Keratinocyte (primary cell): ENCODE measurements around the gene GRAMD2A. TPM values are rescaled to one million over a fixed set of nuclear protein-coding genes. Genes with fewer than 3 reads are reported as not detected.

Experiments
- DNase-seq: peaks from one replicate; pipeline ENCODE4 v3.0.0-alpha.2; 2011; ENCODE audit warnings: low read depth, missing footprints, low spot score
- FAIRE-seq: peaks from 2 replicates; lab custom pipeline; 2011; peaks lifted over from hg19 to GRCh38; lab: Jason Lieb, UNC
- H2AFZ ChIP-seq: 2 replicates; pipeline ENCODE4 v1.6.0; 2012; ENCODE audit warnings: low read length, control low read depth, inconsistent platforms; ENCODE audit not compliant: control insufficient read depth
- H3K27ac ChIP-seq: 2 replicates; pipeline ENCODE4 v1.5.1; 2011; ENCODE audit warnings: low read length; ENCODE audit not compliant: control insufficient read depth, insufficient read depth
- H3K27me3 ChIP-seq: 3 replicates; pipeline ENCODE4 v1.6.0; 2011; ENCODE audit warnings: low read length; ENCODE audit not compliant: control insufficient read depth, insufficient read depth; ENCODE audit errors: extremely low read depth
- H3K36me3 ChIP-seq, 2 experiments: 2 replicates in 1 of 2; 3 replicates in 1 of 2; pipeline ENCODE4 v1.5.1; 2011; ENCODE audit warnings: low read length in 2 of 2, mild to moderate bottlenecking in 1 of 2; ENCODE audit not compliant: control insufficient read depth in 2 of 2, insufficient read depth in 2 of 2; ENCODE audit errors: extremely low read depth in 1 of 2
- H3K4me1 ChIP-seq: 3 replicates; pipeline ENCODE4 v1.5.1; 2011; ENCODE audit warnings: low read length; ENCODE audit not compliant: control insufficient read depth, insufficient read depth; ENCODE audit errors: extremely low read depth
- H3K4me2 ChIP-seq: 3 replicates; pipeline ENCODE4 v1.6.0; 2011; ENCODE audit warnings: low read depth, low read length; ENCODE audit not compliant: control insufficient read depth, insufficient read depth; ENCODE audit errors: extremely low read depth
- H3K4me3 ChIP-seq, 3 experiments: fragments of 200-600 bp in 1 of 3; sonication (generic) in 1 of 3; 2 replicates in 2 of 3; 3 replicates in 1 of 3; pipeline ENCODE4 v1.5.1; 2011 to 2016; ENCODE audit warnings: low read length in 3 of 3, mild to moderate bottlenecking in 3 of 3, control low read depth in 2 of 3, inconsistent platforms in 1 of 3, low read depth in 1 of 3, mixed read lengths in 1 of 3, mixed run types in 1 of 3, moderate library complexity in 1 of 3; ENCODE audit not compliant: control insufficient read depth in 2 of 3, insufficient read depth in 2 of 3; ENCODE audit errors: extremely low read depth in 1 of 3
- H3K79me2 ChIP-seq: 2 replicates; pipeline ENCODE4 v1.6.0; 2012; ENCODE audit warnings: low read length; ENCODE audit not compliant: control insufficient read depth, insufficient read depth
- H3K9ac ChIP-seq: 3 replicates; pipeline ENCODE4 v1.6.0; 2011; ENCODE audit warnings: low read length; ENCODE audit not compliant: control insufficient read depth, insufficient read depth; ENCODE audit errors: extremely low read depth
- H3K9me1 ChIP-seq: 3 replicates; pipeline ENCODE4 v1.6.0; 2011; ENCODE audit warnings: low read length; ENCODE audit not compliant: control insufficient read depth, insufficient read depth; ENCODE audit errors: extremely low read depth
- H3K9me3 ChIP-seq: 2 replicates; pipeline ENCODE4 v1.5.1; 2012; ENCODE audit warnings: low read depth, low read length; ENCODE audit not compliant: control insufficient read depth
- H4K20me1 ChIP-seq: 3 replicates; pipeline ENCODE4 v1.6.0; 2011; ENCODE audit warnings: low read length; ENCODE audit not compliant: control insufficient read depth, insufficient read depth; ENCODE audit errors: extremely low read depth
- CTCF ChIP-seq, 3 experiments: IDR thresholded peaks in 1 of 3; conservative IDR thresholded peaks in 1 of 3; optimal IDR thresholded peaks in 1 of 3; 2 replicates in 2 of 3; 3 replicates in 1 of 3; pipeline versions ENCODE3 to v1.5.1; 2011; ENCODE audit warnings: low read length in 3 of 3, mild to moderate bottlenecking in 3 of 3, moderate library complexity in 2 of 3, control low read depth in 1 of 3, inconsistent platforms in 1 of 3; ENCODE audit not compliant: insufficient read depth in 2 of 3; ENCODE audit errors: extremely low read depth in 1 of 3
- EZH2 ChIP-seq: IDR thresholded peaks from one replicate; pipeline ENCODE4 v1.6.1; 2012; ENCODE audit warnings: inconsistent platforms, mild to moderate bottlenecking, low read length, moderate library complexity
- dilution Hi-C: fragments of 300-500 bp; cut with MboI; formaldehyde crosslinking; loops from one replicate; pipeline ENCODE4 v1.7.0; 2020; ENCODE audit warnings: low sequenced_read_pairs; ENCODE audit not compliant: extremely low pct_ligation_motif_present
- polyA plus RNA-seq, 5 experiments: library from polyadenylated mRNA; depleted of rRNA in 3 of 5; stranded (reverse) in 3 of 5; stranded (forward) in 1 of 5; unstranded in 1 of 5; fragments of >200 nt; gene quantifications; 1 replicate in 1 of 5; 2 replicates in 3 of 5; 3 replicates in 1 of 5; pipeline versions ENCODE4 v1.2.1 to v1.2.3, GENCODE V29; 2011 to 2012; ENCODE audit warnings: missing spikeins in 2 of 5, low read depth in 1 of 5, low replicate concordance in 1 of 5

Gene GRAMD2A
- polyA plus RNA-seq, 1 donor (not counting 4 experiments of a cell fraction or from before 2014, with no cell fraction given): 5.7 TPM

GRCh38 chr15:72139667-72140066, 57.9 kb downstream of the GRAMD2A start:
- FAIRE-seq: no peak
- no peaks in the 10 kb centered on the region for H3K36me3 ChIP-seq

DNA sequence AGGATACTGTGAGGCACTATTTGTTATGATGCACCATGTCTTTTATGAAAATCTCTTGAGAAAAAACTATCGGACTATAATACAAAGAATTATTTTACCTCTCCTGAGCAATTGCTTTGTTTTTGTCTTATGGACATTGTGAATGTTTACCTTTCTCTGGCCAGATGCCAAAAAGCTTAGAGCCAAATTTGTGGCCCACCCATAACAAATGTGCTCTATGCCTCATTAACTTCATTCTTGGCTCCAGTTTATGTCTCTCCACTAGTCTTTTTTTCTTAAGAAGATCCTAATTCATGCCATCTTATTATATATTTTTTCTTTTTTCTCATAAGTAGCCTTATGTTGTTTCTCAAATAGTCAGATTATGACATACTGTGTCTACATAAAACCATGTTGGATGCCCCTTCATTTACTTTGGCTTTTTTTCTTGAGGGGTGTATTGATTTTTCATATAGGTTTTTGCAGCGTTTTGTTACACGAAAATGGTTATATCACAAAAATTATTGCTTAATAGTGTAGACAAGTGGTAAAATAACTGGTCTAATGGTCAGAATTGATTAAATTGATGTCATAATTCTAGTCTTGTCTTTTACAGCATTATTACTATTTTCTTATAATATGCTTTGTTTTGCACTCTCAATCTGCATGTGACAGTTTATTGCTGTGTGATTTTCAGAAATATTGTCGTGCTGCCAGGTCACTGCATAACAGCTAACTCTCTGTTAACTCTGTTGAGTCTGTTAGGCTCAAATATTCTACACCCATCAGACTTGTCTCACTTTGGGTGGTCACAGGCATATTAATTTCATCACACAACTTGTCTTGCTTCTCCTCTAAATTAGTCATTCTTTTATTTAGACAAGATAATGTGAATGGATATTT, 61.2 kb downstream of the GRAMD2A start:
- Histone ChIP-seq H3K36me3 (no peaks in the 10 kb centered on the region), H3K4me2 (no peak overlapping the region), H3K27me3 (no peaks in the 10 kb centered on the region), H3K9me1 (no peaks in the 10 kb centered on the region), H3K9ac (no peak overlapping the region), H3K4me3 (no peak overlapping the region), H2AFZ (no peak overlapping the region), H3K79me2 (no peaks in the 10 kb centered on the region), H4K20me1 (no peaks in the 10 kb centered on the region), H3K4me1 (no peaks in the 10 kb centered on the region), H3K9me3 (no peaks in the 10 kb centered on the region), H3K27ac (no peak overlapping the region)
- FAIRE-seq: no peak
- TF ChIP-seq CTCF (optimal IDR thresholded peaks at IDR 0.05 in 1 of 3, IDR thresholded peaks at IDR 0.05 in 1 of 3, conservative IDR thresholded peaks at IDR 0.05 in 1 of 3; ENCODE audit: extremely low read depth in 1 of 3, insufficient read depth in 2 of 3, low read length in 3 of 3): no peak
- no peak for TF ChIP-seq EZH2
- dilution Hi-C loops: no loop called here
- DNase-seq: no peak

More at GRCh38 chr15:72139667-72140066, 57.9 kb downstream of the GRAMD2A start:
- H3K27ac ChIP-seq: no peak overlapping the region
- no peak overlapping the region for H3K9ac ChIP-seq
- TF ChIP-seq EZH2 (no peak), CTCF (optimal IDR thresholded peaks at IDR 0.05 in 1 of 3, IDR thresholded peaks at IDR 0.05 in 1 of 3, conservative IDR thresholded peaks at IDR 0.05 in 1 of 3; ENCODE audit: extremely low read depth in 1 of 3, insufficient read depth in 2 of 3, low read length in 3 of 3) (no peak)
- no peak overlapping the region for H2AFZ ChIP-seq
- no peaks in the 10 kb centered on the region for H3K4me1 ChIP-seq
- H4K20me1 ChIP-seq: no peaks in the 10 kb centered on the region
- no peak for DNase-seq
- no peak overlapping the region for H3K4me2 ChIP-seq
- H3K27me3 ChIP-seq: no peaks in the 10 kb centered on the region
- dilution Hi-C loops: no loop called here
- no peak overlapping the region for H3K4me3 ChIP-seq
- H3K79me2 ChIP-seq: no peaks in the 10 kb centered on the region
- no peaks in the 10 kb centered on the region for H3K9me1 ChIP-seq
- no peaks in the 10 kb centered on the region for H3K9me3 ChIP-seq
